Measurements from ENCODE around the gene KCND3. TPM values are rescaled to one million over a fixed set of nuclear protein-coding genes. Genes with fewer than 3 reads are reported as not detected.

Gene KCND3
- total RNA-seq, 1 donor from 2014 or later, result not detected

DNA sequence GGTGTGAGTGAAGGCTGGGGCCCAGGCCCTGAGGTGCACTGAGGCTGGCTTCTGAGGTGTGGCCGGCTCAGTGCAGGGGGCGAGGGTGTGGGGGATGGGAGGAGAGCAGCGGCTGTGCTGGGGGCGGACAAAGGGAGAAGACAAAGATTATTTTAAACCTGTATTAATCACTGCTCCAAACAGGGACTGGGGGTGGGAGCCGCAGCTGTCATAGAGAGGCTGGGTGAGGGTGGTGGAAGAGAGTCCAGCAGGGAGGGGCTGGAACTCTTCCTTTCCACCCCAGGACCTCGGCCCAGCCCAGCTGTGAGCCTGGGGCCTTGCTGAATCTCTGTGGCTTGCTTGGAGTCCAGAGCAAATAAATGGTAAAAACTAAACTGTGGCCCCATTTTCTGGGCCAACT is 106.9 kb downstream of the KCND3 start:
- TF ChIP-seq, protein P1, sequence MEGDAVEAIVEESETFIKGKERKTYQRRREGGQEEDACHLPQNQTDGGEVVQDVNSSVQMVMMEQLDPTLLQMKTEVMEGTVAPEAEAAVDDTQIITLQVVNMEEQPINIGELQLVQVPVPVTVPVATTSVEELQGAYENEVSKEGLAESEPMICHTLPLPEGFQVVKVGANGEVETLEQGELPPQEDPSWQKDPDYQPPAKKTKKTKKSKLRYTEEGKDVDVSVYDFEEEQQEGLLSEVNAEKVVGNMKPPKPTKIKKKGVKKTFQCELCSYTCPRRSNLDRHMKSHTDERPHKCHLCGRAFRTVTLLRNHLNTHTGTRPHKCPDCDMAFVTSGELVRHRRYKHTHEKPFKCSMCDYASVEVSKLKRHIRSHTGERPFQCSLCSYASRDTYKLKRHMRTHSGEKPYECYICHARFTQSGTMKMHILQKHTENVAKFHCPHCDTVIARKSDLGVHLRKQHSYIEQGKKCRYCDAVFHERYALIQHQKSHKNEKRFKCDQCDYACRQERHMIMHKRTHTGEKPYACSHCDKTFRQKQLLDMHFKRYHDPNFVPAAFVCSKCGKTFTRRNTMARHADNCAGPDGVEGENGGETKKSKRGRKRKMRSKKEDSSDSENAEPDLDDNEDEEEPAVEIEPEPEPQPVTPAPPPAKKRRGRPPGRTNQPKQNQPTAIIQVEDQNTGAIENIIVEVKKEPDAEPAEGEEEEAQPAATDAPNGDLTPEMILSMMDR (conservative IDR thresholded peaks at IDR 0.05; ENCODE audit: low read depth, low read length), result no peak
- H3K4me3 ChIP-seq (ENCODE audit: low read depth, low read length), result no peak overlapping the region
- no peak for DNase-seq (ENCODE audit: low read depth)

GRCh38 chr1:111880881-111881837 is 108.3 kb downstream of the KCND3 start:
- TF ChIP-seq, protein P1 (conservative IDR thresholded peaks at IDR 0.05; ENCODE audit: low read depth, low read length), result no peak
- H3K4me3 ChIP-seq (ENCODE audit: low read depth, low read length), result no peak overlapping the region
- DNase-seq (ENCODE audit: low read depth), result no peak

DNA sequence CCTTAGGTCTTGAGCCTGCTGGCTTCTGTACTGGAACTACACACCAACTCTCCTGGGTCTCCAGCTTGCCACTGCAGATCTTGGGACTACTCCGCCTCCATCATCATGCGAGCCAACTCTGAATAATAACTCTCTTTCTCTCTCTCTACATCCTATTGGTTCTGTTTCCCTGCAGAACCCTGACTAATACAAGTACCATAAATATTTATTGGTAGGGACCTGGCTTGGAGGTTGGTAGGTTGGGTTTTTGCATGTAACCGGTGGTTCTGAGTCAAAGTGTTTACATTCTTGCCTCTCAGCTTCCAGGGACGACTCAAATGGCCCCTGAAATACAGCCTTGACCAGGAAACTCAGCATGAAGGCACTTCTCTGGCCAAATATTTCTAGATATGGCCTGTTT is 110.4 kb downstream of the KCND3 start:
- TF ChIP-seq, protein P1 (conservative IDR thresholded peaks at IDR 0.05; ENCODE audit: low read depth, low read length), result no peak
- DNase-seq (ENCODE audit: low read depth), result no peak
- no peak overlapping the region for H3K4me3 ChIP-seq (ENCODE audit: low read depth, low read length)

- H3K4me3 ChIP-seq (ENCODE audit: low read depth, low read length), result no peak overlapping the region
- DNase-seq (ENCODE audit: low read depth), result peak; percentile 3
- TF ChIP-seq, protein P1 (conservative IDR thresholded peaks at IDR 0.05; ENCODE audit: low read depth, low read length), result no peak
These were observed 110.8 kb downstream of the KCND3 start for GRCh38 chr1:111878649-111879048.

DNA sequence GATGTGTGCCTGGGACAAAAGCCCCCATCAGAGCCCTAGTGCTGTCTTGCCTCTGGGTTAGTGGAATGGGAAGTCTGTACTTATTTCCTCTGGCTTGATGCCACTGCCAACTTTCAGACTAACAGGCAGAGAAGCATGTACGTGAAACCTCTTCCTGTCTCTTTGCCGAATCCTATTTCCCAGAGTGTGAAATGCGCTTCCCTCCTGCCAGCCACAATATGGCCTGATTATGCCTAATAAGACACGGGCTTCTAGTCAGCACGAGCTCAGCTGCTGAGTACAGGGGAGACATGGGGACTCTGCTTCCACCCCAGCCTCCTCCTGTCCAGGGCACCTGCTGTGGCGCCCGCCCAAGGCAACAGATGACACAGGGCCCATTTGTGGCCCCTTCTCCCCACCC is 111.4 kb downstream of the KCND3 start:
- TF ChIP-seq, protein P1 (conservative IDR thresholded peaks at IDR 0.05; ENCODE audit: low read depth, low read length), result no peak
- no peak for DNase-seq (ENCODE audit: low read depth)
- no peak overlapping the region for H3K4me3 ChIP-seq (ENCODE audit: low read depth, low read length)

GRCh38 chr1:111876631-111877030 is 112.8 kb downstream of the KCND3 start:
- no peak overlapping the region for H3K4me3 ChIP-seq (ENCODE audit: low read depth, low read length)
- DNase-seq (ENCODE audit: low read depth), result no peak
- TF ChIP-seq, protein P1 (conservative IDR thresholded peaks at IDR 0.05; ENCODE audit: low read depth, low read length), result no peak

- TF ChIP-seq, protein P1 (conservative IDR thresholded peaks at IDR 0.05; ENCODE audit: low read depth, low read length), result no peak
These were observed 113.8 kb downstream of the KCND3 start for GRCh38 chr1:111875640-111876039.

More at GRCh38 chr1:111875640-111876039, 113.8 kb downstream of the KCND3 start:
- no peak overlapping the region for H3K4me3 ChIP-seq (ENCODE audit: low read depth, low read length)
- no peak for DNase-seq (ENCODE audit: low read depth)
